NCI-H2227 (cell line): Measurements from ENCODE around the gene TEX11.

ENCODE experiments used
- DNase-seq: peaks from one replicate; lab custom pipeline; 2025; ENCODE audit not compliant: unreplicated experiment; lab: John Stamatoyannopoulos, UW

Gene TEX11

DNA sequence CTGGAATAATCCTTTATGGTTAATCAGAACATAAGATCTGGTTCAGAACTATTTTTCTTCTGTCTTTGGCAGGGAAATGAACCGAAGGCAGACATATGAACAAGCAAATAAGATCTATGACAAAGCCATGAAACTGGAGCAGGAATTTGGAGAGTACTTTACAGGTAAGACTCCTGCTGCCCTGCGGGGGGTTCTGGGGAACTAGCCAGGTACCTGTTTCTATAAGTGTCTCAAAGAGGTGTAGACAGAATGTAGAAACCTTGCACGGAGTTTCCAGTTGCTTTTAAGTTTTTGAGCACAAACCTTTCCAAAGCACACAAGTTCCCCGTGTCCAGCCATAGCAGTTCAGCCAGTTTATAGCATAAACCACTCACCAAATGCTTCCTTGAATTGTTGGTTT, 407.7 kb downstream of the TEX11 start:
- DNase-seq: no peak

DNA sequence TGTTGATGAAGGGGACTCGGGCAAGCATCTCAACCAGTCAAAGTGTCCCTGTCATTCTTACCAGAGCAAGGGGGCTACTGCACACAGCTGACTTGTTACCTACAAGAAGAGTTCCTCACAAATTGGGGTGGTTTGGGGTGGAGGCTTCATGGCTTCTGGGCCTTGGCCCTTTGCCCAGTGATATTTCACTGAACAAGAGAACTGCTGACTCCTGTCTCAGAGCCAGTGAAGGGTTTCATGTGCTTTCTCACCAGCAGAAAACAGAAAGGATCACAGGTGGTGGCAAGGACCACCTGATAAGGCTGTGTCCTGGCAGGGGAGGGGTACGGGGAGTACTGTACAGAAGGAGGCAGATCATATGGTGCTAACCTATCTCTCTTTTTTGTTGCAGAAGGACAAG, 410.4 kb downstream of the TEX11 start:
- DNase-seq: no peak

DNA sequence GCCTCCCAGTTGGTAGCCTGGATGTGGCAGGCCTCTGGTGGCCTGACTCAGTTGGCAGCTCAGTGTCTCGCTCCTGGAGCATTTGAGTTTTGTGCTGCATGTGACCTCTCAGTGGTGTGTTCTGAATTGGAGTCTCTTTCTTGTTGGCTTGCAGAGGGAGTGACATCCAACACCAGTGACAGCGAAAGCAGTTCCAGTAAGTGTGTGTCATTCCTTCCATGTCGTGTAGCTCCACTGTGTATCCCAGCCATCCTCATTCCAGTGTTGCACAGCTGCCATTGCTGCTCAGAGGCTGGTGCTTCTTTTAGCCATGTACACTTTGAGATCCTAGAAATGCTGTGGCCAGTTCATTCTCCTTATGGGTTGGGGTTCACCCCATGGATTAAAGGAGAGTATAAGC, 411.5 kb downstream of the TEX11 start:
- DNase-seq: no peak

DNA sequence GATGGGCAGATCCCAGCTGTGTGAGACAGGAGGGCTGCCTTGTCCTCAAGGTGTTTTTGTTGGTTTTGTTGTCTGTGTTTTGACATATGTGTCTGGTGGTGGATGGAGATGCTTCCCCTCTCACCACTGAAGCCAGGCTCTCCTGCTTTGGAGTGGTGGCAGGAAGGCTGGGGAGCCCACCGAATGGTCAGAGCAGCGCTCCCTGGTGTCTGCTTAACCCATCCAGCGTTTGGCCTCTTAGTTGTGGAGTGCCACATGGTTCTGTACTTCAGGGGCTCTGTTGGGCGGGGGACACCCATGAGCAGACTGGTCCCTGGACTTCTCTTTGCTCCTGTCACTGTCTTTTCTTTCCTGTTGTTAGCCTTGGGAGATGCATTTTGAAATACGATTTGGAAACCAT, 412.0 kb downstream of the TEX11 start:
- no peak for DNase-seq

DNA sequence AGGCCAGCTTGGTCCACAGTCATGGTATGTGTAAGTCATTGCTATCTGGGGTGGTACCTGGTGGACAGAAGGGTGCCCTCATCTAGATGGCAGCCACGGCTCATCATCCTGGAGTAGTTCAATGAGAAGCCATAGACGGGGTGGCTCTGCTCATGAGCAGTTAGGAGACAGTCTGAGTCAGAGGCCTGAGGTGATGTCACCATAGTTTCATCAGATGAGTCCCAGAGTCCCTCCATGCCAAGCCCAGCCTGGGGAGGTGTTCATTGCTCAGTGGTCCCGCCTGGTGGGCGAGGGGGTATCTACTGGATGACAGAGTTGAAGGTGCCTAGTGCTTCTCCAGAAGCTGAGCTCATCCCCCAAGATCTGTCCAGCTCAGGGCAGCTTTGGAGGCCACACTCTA, 414.1 kb downstream of the TEX11 start:
- DNase-seq: no peak

DNA sequence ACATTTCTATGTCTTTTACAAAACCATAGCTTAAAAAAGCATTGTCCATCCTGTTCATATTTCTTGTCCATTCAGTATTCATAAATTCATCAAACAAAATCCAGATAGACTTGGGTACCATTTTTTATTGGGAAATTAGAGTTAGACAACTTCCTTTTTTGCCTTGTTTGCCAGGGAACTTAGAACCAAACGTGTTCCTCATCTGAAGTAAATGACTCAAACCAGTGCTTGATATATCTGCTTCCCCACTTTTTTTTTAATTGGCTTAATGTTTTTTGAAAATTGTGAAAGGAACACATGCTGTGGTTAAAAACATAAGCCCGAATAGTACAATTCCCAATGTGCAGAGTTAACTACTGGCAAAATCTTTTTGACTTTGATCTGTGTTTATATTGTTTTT, 419.7 kb downstream of the TEX11 start:
- no peak for DNase-seq

DNA sequence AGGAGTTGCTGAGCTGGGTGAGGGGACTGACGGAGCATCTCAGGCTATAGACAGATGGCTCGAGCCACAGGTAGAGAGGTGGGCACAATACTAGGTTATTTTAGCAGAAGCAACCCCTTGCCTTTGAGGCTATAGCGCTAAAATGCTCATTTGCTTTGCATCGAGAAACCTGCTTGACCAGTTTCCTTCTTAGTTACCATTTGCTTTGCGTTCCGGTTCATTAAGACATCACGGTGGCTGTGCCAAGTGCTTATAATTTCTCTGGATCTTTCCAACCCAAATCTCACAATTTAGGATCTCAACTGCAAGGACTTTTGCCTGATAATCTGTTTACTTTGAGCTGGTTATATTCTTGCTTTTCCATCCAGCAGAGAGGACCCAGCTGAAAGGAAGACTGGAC, 423.0 kb downstream of the TEX11 start:
- no peak for DNase-seq

DNA sequence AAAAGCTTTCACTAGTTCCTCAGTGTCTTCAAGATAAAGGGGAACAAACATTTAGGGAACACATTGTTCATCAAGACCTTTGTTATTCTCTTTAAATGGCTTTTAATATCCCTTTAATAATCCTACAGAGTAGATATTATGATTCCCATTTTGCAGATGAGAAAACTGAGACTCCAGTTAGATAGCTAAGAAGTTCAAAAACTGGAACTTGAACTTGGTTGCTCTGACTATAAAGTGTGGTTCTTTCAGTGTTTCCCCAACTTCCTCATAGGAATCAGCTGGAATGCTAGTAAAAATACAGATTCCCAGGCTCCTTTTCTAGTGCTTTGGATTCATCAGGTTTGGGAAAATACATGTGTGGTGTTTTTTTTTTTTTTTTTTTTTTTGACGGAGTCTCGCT, 426.2 kb downstream of the TEX11 start:
- no peak for DNase-seq

DNA sequence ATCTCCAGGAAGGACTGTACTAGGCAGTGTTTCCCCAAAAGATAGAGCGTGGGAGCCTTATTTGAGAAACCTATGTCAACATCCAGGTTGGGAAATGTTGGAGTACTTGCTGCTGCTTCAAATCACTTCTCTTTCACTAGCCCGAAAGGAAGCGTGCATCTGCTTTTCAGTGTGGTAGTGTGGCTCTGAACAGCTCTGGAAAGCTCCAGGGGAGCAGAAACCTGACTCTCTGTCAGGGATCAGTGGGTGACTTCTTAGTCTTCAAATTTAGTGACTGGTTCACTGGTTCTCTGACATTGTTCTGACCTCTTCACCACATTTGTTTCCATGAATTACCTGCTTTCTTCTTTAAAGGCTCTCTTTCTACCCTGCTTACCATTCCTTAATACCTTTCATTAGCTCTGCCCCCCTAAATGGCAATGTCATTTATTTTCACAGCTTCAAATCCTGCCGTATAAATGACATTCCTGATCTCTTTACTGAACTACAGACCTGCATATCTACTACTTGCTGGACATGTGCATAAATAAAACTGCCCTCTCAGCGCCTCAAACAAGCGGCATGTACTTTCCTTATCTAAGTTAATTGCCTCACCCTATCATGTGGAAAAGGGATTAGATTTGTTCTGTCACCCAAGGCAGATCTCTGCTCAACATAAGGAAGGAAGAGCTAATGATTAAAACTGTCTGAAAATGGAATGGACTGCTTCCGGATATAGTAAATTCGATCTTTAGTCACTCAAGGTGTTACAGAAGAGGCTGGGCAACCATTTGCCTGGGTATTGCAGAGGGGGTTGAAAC, 426.8 kb downstream of the TEX11 start:
- DNase-seq: no peak

DNA sequence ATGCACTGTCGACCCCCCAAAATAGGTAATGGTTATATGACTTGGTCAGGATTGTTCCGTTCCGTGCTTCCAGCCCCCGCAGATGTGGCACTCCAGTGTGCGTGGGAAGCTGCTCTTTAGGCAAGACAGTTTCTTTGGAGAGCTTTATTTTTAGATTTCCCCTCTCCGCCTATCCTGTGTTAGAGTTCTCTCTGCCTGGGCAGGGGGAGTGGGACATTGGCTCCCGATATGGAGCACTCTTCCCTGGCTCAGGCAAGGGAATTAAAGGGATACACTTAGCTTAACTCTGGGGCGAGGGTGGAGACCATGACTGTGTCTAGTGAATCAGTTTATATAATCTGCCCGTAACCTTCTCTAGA, 427.9 kb downstream of the TEX11 start:
- no peak for DNase-seq

DNA sequence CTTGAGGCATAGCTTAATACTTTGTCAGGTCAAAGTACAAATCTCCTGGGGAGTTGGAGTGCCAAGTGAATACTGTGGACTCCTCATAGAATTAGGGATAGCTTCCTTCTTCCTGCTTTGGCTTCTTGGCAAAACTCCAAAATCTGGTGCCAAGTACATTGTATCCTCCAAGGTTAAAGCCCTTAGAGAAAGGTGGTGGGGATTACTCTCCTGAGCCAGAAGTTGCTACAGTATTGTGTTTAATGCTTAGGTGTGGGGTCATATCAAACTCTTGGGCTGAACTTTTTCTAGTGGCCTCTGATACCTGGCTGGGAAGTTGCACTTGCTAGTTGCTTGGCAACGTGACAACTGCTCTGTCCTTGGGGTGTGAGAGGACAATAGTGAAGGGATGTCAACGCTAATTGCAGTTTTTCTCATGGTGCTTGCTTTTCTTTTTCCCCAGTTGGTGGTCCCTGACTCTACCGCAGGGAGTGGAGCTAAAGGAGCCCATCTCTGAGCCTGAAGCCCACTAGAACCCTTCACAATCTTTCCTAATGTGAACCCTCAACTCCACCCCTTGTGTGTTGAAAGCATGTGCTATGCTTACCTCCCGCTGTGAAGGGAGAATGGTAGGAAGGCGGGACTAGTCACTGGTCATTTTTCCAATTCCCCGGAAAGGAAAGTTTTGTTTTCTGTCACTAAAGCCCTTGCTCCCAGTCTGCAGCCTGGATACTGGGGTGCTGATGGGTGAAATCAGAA, 428.4 kb downstream of the TEX11 start:
- peak; percentile 8 for DNase-seq

DNA sequence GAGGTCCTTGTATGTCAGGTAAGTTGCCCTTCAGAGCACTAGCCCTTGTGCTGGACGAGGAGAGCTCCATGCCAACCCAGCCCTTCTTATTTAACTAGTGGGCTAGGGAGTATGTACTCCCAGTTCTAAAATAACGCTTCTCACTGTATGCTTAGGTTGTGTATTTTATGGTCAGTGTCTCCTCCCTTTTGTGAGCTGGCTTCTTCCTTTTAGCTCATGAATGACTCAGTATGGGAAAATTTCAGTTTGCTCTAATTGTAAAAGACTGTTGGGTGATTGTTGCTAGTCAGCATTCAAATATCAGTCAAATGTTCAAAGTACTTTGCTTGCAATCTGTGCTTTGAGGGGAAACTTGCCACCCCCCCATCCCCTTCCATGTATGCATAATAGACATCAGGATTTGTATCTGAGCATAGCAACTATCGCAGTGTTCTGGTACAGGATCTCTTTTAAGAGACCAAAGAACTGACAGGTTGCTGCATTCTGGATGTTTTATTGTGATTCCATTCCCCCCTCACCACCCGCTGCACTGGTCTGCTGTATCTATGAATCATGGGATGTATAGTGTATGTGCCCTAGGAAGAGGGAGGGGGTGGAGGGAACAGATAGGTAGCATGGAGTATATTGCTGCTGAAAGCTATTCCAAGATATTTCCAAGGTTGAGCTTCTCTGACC, 429.1 kb downstream of the TEX11 start:
- DNase-seq: no peak
